ENCODE measurements around the gene DNAJC5.

- TF ChIP-seq CTCF (IDR thresholded peaks at IDR 0.05; ENCODE audit: low read length) (no peak), EZH2 (IDR thresholded peaks at IDR 0.05; ENCODE audit: borderline replicate concordance, low read length) (no peak)
Observed at GRCh38 chr20:63861981-63862901, 32.7 kb upstream of the DNAJC5 start.
